Testis (tissue), 3 donors: Measurements from ENCODE around the gene SLC38A4. TPM values are rescaled to one million over a fixed set of nuclear protein-coding genes. Genes with fewer than 3 reads are reported as not detected.

Experiments
- DNase-seq: peaks from one replicate; pipeline ENCODE4 v3.0.0-alpha.2; 2019
- H3K27ac ChIP-seq, 2 donors: fragments of 200-600 bp; sonication (generic); one replicate each; pipeline ENCODE4 v1.5.1; 2019
- H3K27me3 ChIP-seq: fragments of 200-600 bp; sonication (generic); one replicate; pipeline ENCODE4 v1.5.1; 2019
- H3K36me3 ChIP-seq: fragments of 200-600 bp; sonication (generic); one replicate; pipeline ENCODE4 v1.5.1; 2017; ENCODE audit warnings: low read depth; ENCODE audit errors: missing control alignments
- H3K4me1 ChIP-seq: fragments of 200-600 bp; sonication (generic); one replicate; pipeline ENCODE4 v1.5.1; 2019
- H3K4me3 ChIP-seq, 2 donors: fragments of 200-600 bp; sonication (generic); one replicate each; pipeline ENCODE4 v1.5.1; 2017 to 2019
- H3K9me3 ChIP-seq: fragments of 200-600 bp; sonication (generic); one replicate; pipeline ENCODE4 v1.5.1; 2017
- CTCF ChIP-seq, 3 experiments: fragments of 450-650 bp in 2 of 3; fragments of 200-600 bp in 1 of 3; sonication (generic) in 1 of 3; IDR thresholded peaks; one replicate each; pipeline ENCODE4 v1.5.1; 2016 to 2019; ENCODE audit warnings: antibody characterized with exemption in 3 of 3, mild to moderate bottlenecking in 2 of 3, moderate library complexity in 1 of 3
- POLR2A ChIP-seq: fragments of 450-650 bp; IDR thresholded peaks from one replicate; pipeline ENCODE4 v1.6.1; 2017; ENCODE audit warnings: antibody characterized with exemption, mild to moderate bottlenecking, moderate library complexity
- WGBS, 2 donors: methylation state at CpG; one replicate each; pipeline ENCODE4 v1.1.5; 2018; 5-methylcytosine and 5-hydroxymethylcytosine counted together
- intact Hi-C: fragments of 100-400 bp; cut with DNase I; formaldehyde crosslinking; loops from one replicate; pipeline ENCODE4 v1.15.1; 2023; ENCODE audit warnings: low total_unique reads
- polyA plus RNA-seq: library from polyadenylated mRNA; stranded (reverse); fragments of 350-450 nt; fragmentation: Illumina TruSeq; extraction: RNeasy Lipid Tissue Mini Kit (QIAGEN cat#74804); gene quantifications from one replicate; pipeline ENCODE4 v1.2.3, GENCODE V29; 2014; ENCODE audit warnings: low read depth, low replicate concordance; ENCODE audit not compliant: insufficient read depth
- total RNA-seq, 2 donors: library from RNA; depleted of rRNA; stranded (reverse); fragments of >200 nt; gene quantifications; one replicate each; pipeline ENCODE4 v1.2.3, GENCODE V29; 2016

The SLC38A4 gene
- total and polyA plus RNA-seq, 3 donors from 2014 or later = 0.24 to 1.3 (median 0.65) TPM

- Histone ChIP-seq H3K36me3 (no peaks in the 10 kb centered on the region), H3K27me3 (no peaks in the 10 kb centered on the region), H3K4me3 (no peak overlapping the region), H3K27ac (no peak overlapping the region), H3K4me1 (no peaks in the 10 kb centered on the region), H3K9me3 (no peaks in the 10 kb centered on the region)
- TF ChIP-seq POLR2A (no peak), CTCF (IDR thresholded peaks at IDR 0.05) (no peak)
- WGBS, 2 donors = 93 to 100% methylated on average over 1 of the region's 1 CpG
- DNase-seq = no peak
- intact Hi-C loops = no loop called here
Observed at GRCh38 chr12:46847001-46847400, 21.2 kb upstream of the SLC38A4 start.

GRCh38 chr12:46843811-46844210, 18.0 kb upstream of the SLC38A4 start:
- no peaks in the 10 kb centered on the region for H3K27me3 ChIP-seq
- H3K9me3 ChIP-seq = no peaks in the 10 kb centered on the region
- no peaks in the 10 kb centered on the region for H3K36me3 ChIP-seq
- no peak overlapping the region for H3K27ac ChIP-seq
- WGBS, 2 donors = 72 to 78% methylated on average over 3 of the region's 3 CpGs
- no peaks in the 10 kb centered on the region for H3K4me1 ChIP-seq
- intact Hi-C loops = no loop called here
- H3K4me3 ChIP-seq = no peak overlapping the region
- no peak for DNase-seq
- TF ChIP-seq POLR2A = no peak
- TF ChIP-seq CTCF (IDR thresholded peaks at IDR 0.05) = no peak

- no peak for DNase-seq
- intact Hi-C loops = no loop called here
- TF ChIP-seq POLR2A = no peak
- no peak for TF ChIP-seq CTCF (IDR thresholded peaks at IDR 0.05)
- Histone ChIP-seq H3K9me3 (no peaks in the 10 kb centered on the region), H3K27me3 (no peaks in the 10 kb centered on the region), H3K36me3 (no peaks in the 10 kb centered on the region), H3K4me3 (no peak overlapping the region), H3K4me1 (no peaks in the 10 kb centered on the region), H3K27ac (no peak overlapping the region)
- 100% methylated on average over 2 of the region's 2 CpGs for WGBS, 2 donors
Observed at GRCh38 chr12:46841891-46842290, 16.1 kb upstream of the SLC38A4 start.

- no peak for TF ChIP-seq POLR2A
- no peak for TF ChIP-seq CTCF (IDR thresholded peaks at IDR 0.05)
- H3K4me1 ChIP-seq = no peaks in the 10 kb centered on the region
- intact Hi-C loops = no loop called here
- no peak overlapping the region for H3K4me3 ChIP-seq
- WGBS, 2 donors = 87 to 90% methylated on average over 2 of the region's 2 CpGs
- no peak for DNase-seq
- H3K27ac ChIP-seq = no peak overlapping the region
- no peaks in the 10 kb centered on the region for H3K9me3 ChIP-seq
- H3K27me3 ChIP-seq = no peaks in the 10 kb centered on the region
- H3K36me3 ChIP-seq = no peaks in the 10 kb centered on the region
Observed at GRCh38 chr12:46839964-46840363, 14.2 kb upstream of the SLC38A4 start.

- H3K36me3 ChIP-seq = no peaks in the 10 kb centered on the region
- no peak overlapping the region for H3K4me3 ChIP-seq
- no peak overlapping the region for H3K27ac ChIP-seq
- no peaks in the 10 kb centered on the region for H3K27me3 ChIP-seq
- intact Hi-C loops = no loop called here
- no peaks in the 10 kb centered on the region for H3K4me1 ChIP-seq
- 78 to 79% methylated on average over 3 of the region's 3 CpGs for WGBS, 2 donors
- TF ChIP-seq POLR2A = no peak
- TF ChIP-seq CTCF (IDR thresholded peaks at IDR 0.05) = no peak
- DNase-seq = no peak
- no peaks in the 10 kb centered on the region for H3K9me3 ChIP-seq
Observed at GRCh38 chr12:46839232-46839631, 13.4 kb upstream of the SLC38A4 start.
